MG63 (cell line): ENCODE results near the gene ATPAF2. TPM values are rescaled to one million over a fixed set of nuclear protein-coding genes. Genes with fewer than 3 reads are reported as not detected.

ENCODE experiments used
- DNase-seq: peaks from one replicate; pipeline ENCODE4 v3.0.0-alpha.2; 2020
- H3K27me3 ChIP-seq: fragments of 250-450 bp; sonication (Bioruptor Pico); 2 replicates; pipeline ENCODE4 v1.5.1; 2020; ENCODE audit warnings: mild to moderate bottlenecking, moderate library complexity
- H3K36me3 ChIP-seq: fragments of 250-450 bp; sonication (Bioruptor Pico); 2 replicates; pipeline ENCODE4 v1.5.1; 2020; ENCODE audit warnings: mild to moderate bottlenecking, moderate library complexity
- H3K4me3 ChIP-seq: fragments of 250-450 bp; sonication (Bioruptor Pico); 2 replicates; pipeline ENCODE4 v1.5.1; 2020; ENCODE audit warnings: mild to moderate bottlenecking, moderate library complexity
- H3K9me3 ChIP-seq: fragments of 250-450 bp; sonication (Bioruptor Pico); 2 replicates; pipeline ENCODE4 v1.5.1; 2020; ENCODE audit warnings: mild to moderate bottlenecking, moderate library complexity
- total RNA-seq: library from RNA; depleted of rRNA; stranded (reverse); fragments of >200 nt; shearing (Covaris generic); gene quantifications from 2 replicates; pipeline ENCODE4 v1.2.3, GENCODE V29; 2014; ENCODE audit warnings: low replicate concordance

The ATPAF2 gene
- total RNA-seq, 1 experiment from 2014 or later: 39.0 TPM

- H3K4me3 ChIP-seq: no peak overlapping the region
- no peaks in the 10 kb centered on the region for H3K9me3 ChIP-seq
- no peaks in the 10 kb centered on the region for H3K27me3 ChIP-seq
- no peak for DNase-seq
- no peaks in the 10 kb centered on the region for H3K36me3 ChIP-seq
These were observed 5.6 kb upstream of the ATPAF2 start for GRCh38 chr17:18044609-18045008.

GRCh38 chr17:18043491-18043890 lies 4.5 kb upstream of the ATPAF2 start:
- no peak for DNase-seq
- Histone ChIP-seq H3K27me3 (no peaks in the 10 kb centered on the region), H3K9me3 (no peaks in the 10 kb centered on the region), H3K4me3 (no peak overlapping the region), H3K36me3 (no peaks in the 10 kb centered on the region)

GRCh38 chr17:18042983-18043382 lies 4.0 kb upstream of the ATPAF2 start:
- Histone ChIP-seq H3K4me3 (no peak overlapping the region), H3K36me3 (no peaks in the 10 kb centered on the region), H3K9me3 (no peaks in the 10 kb centered on the region), H3K27me3 (no peaks in the 10 kb centered on the region)
- DNase-seq: no peak

GRCh38 chr17:18041776-18042175 lies 2.8 kb upstream of the ATPAF2 start:
- DNase-seq: peak; percentile 13
- H3K27me3 ChIP-seq: no peaks in the 10 kb centered on the region
- H3K36me3 ChIP-seq: no peaks in the 10 kb centered on the region
- H3K9me3 ChIP-seq: no peaks in the 10 kb centered on the region
- no peak overlapping the region for H3K4me3 ChIP-seq

GRCh38 chr17:18040261-18040858 lies 1.4 kb upstream of the ATPAF2 start:
- no peaks in the 10 kb centered on the region for H3K9me3 ChIP-seq
- DNase-seq: no peak
- H3K36me3 ChIP-seq: no peaks in the 10 kb centered on the region
- H3K27me3 ChIP-seq: no peaks in the 10 kb centered on the region
- H3K4me3 ChIP-seq: peak overlapping the region; percentile 82

- no peaks in the 10 kb centered on the region for H3K9me3 ChIP-seq
- H3K4me3 ChIP-seq: peak overlapping the region; percentile 82
- H3K27me3 ChIP-seq: no peaks in the 10 kb centered on the region
- DNase-seq: peak; percentile 25
- no peaks in the 10 kb centered on the region for H3K36me3 ChIP-seq
These were observed 730 bp upstream of the ATPAF2 start for GRCh38 chr17:18039535-18040260.

GRCh38 chr17:18038149-18038850 lies 668 bp downstream of the ATPAF2 start:
- no peaks in the 10 kb centered on the region for H3K9me3 ChIP-seq
- no peaks in the 10 kb centered on the region for H3K36me3 ChIP-seq
- H3K27me3 ChIP-seq: no peaks in the 10 kb centered on the region
- DNase-seq: no peak
- peak overlapping the region; percentile 82 for H3K4me3 ChIP-seq

- Histone ChIP-seq H3K27me3 (no peaks in the 10 kb centered on the region), H3K9me3 (no peaks in the 10 kb centered on the region), H3K4me3 (no peak overlapping the region), H3K36me3 (no peaks in the 10 kb centered on the region)
- DNase-seq: no peak
These were observed 1.5 kb downstream of the ATPAF2 start for GRCh38 chr17:18037486-18037885.

- H3K27me3 ChIP-seq: no peaks in the 10 kb centered on the region
- no peaks in the 10 kb centered on the region for H3K36me3 ChIP-seq
- no peaks in the 10 kb centered on the region for H3K9me3 ChIP-seq
- no peak for DNase-seq
- H3K4me3 ChIP-seq: no peak overlapping the region
These were observed 3.3 kb downstream of the ATPAF2 start for GRCh38 chr17:18035704-18036103.

GRCh38 chr17:18033442-18034099 lies 5.4 kb downstream of the ATPAF2 start:
- H3K36me3 ChIP-seq: no peaks in the 10 kb centered on the region
- H3K9me3 ChIP-seq: no peaks in the 10 kb centered on the region
- H3K4me3 ChIP-seq: no peak overlapping the region
- H3K27me3 ChIP-seq: no peaks in the 10 kb centered on the region
- no peak for DNase-seq

GRCh38 chr17:18031955-18032354 lies 7.0 kb downstream of the ATPAF2 start:
- DNase-seq: no peak
- no peaks in the 10 kb centered on the region for H3K27me3 ChIP-seq
- no peak overlapping the region for H3K4me3 ChIP-seq
- H3K36me3 ChIP-seq: no peaks in the 10 kb centered on the region
- no peaks in the 10 kb centered on the region for H3K9me3 ChIP-seq

GRCh38 chr17:18028952-18029540 lies 9.9 kb downstream of the ATPAF2 start:
- no peak overlapping the region for H3K4me3 ChIP-seq
- H3K27me3 ChIP-seq: no peaks in the 10 kb centered on the region
- no peaks in the 10 kb centered on the region for H3K9me3 ChIP-seq
- H3K36me3 ChIP-seq: no peaks in the 10 kb centered on the region
- no peak for DNase-seq

GRCh38 chr17:18028114-18028951 lies 10.6 kb downstream of the ATPAF2 start:
- no peak for DNase-seq
- Histone ChIP-seq H3K36me3 (no peaks in the 10 kb centered on the region), H3K9me3 (no peaks in the 10 kb centered on the region), H3K27me3 (no peaks in the 10 kb centered on the region), H3K4me3 (no peak overlapping the region)

- no peaks in the 10 kb centered on the region for H3K36me3 ChIP-seq
- H3K27me3 ChIP-seq: no peaks in the 10 kb centered on the region
- DNase-seq: no peak
- no peaks in the 10 kb centered on the region for H3K9me3 ChIP-seq
- H3K4me3 ChIP-seq: no peak overlapping the region
These were observed 11.7 kb downstream of the ATPAF2 start for GRCh38 chr17:18027280-18027679.

- Histone ChIP-seq H3K9me3 (no peaks in the 10 kb centered on the region), H3K27me3 (no peaks in the 10 kb centered on the region), H3K36me3 (no peaks in the 10 kb centered on the region), H3K4me3 (no peak overlapping the region)
- DNase-seq: no peak
These were observed 12.8 kb downstream of the ATPAF2 start for GRCh38 chr17:18025945-18026776.
